Gastroesophageal sphincter (tissue), 3 donors: ENCODE results near the gene SCGB1A1.

Source experiments
- POLR2AphosphoS5 ChIP-seq: sonication (generic); formaldehyde crosslinking; IDR thresholded peaks from one replicate; pipeline ENCODE4 v1.6.1; 2017; ENCODE audit warnings: antibody characterized with exemption
- TF ChIP-seq, protein P1 (sequence below), 4 experiments: fragments of 200-600 bp in 2 of 4; fragments of 450-650 bp in 2 of 4; sonication (generic) in 1 of 4; IDR thresholded peaks; one replicate each; pipeline ENCODE4 v1.5.1; 2017 to 2019; ENCODE audit warnings: antibody characterized with exemption in 4 of 4, mild to moderate bottlenecking in 2 of 4, moderate library complexity in 2 of 4

DNA sequence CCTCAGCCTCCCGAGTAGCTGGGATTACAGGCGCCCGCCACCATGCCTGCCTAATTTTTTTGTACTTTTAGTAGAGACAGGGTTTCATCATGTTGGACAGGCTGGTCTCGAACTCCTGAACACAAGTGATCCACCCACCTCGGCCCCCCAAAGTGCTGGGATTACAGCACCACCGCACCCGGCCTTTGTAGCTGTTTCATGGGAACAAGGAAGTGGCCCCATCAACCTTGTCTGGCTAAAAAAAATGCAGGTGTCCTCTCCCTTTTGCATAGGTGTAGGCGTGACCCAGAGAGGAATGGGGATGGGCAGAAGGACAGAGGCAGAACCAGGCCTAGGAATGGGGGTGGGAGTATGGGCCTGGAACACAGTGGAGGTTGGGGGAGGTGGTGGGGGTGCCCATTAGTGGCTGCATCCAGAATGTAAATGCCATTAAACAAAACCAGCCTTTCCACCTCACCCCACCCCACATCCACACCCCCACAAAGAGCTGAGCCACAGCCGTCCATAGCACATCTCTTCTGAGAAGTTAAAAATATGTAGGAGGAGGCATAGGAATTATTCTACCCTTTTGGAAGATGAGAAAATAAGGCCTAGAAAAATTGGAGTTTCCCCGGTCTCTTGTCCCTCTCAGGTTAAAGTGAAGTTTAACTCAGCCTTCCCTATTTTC, 22.8 kb upstream of the SCGB1A1 start:
- TF ChIP-seq, protein P1, sequence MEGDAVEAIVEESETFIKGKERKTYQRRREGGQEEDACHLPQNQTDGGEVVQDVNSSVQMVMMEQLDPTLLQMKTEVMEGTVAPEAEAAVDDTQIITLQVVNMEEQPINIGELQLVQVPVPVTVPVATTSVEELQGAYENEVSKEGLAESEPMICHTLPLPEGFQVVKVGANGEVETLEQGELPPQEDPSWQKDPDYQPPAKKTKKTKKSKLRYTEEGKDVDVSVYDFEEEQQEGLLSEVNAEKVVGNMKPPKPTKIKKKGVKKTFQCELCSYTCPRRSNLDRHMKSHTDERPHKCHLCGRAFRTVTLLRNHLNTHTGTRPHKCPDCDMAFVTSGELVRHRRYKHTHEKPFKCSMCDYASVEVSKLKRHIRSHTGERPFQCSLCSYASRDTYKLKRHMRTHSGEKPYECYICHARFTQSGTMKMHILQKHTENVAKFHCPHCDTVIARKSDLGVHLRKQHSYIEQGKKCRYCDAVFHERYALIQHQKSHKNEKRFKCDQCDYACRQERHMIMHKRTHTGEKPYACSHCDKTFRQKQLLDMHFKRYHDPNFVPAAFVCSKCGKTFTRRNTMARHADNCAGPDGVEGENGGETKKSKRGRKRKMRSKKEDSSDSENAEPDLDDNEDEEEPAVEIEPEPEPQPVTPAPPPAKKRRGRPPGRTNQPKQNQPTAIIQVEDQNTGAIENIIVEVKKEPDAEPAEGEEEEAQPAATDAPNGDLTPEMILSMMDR (IDR thresholded peaks at IDR 0.05): no peak
- no peak for TF ChIP-seq POLR2AphosphoS5
